GM18951 (cell line): ENCODE data around the gene COG7.

ENCODE experiments used
- POLR2A ChIP-seq: IDR thresholded peaks from 4 replicates; pipeline ENCODE4 v1.6.1; 2011; ENCODE audit warnings: mild to moderate bottlenecking; ENCODE audit not compliant: insufficient read length, insufficient read depth; ENCODE audit errors: extremely low read depth
- in situ Hi-C: fragments of 300-500 bp; cut with MboI; formaldehyde crosslinking; loops from one replicate; pipeline ENCODE4 v1.12.0; 2022; ENCODE audit warnings: low sequenced_read_pairs, mixed read lengths, inconsistent platforms; ENCODE audit not compliant: unreplicated experiment

COG7 gene

DNA sequence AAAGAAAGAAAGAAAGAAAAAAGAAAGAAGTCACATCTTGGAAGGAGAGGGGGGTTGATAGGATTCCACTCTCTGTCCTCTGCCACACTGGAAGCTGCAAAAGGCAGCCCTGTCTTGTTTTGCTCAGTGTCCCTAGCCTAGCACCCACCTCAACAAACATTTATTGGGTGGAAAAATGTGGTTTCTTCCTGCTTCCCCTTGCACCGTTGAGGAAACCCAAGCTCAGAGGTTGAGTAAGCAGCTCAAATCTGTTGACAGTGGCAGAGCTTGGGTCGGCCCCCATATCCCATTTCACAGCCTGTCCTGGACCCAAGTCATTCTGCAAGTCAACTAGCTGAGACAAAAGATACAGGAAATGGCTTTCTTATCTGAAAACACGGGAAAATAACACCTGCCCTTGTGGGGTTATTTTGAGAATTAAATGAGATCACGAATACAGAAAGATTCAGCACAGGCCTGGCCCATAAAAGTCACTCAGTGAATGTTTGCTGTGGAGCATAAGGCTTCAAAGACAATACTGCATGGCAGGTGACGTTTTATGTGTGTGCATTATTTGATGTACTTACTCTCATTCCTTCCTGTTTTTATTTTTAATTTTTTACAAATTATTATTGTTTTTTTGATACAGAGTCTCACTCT is 87.3 kb downstream of the COG7 start:
- no peak for TF ChIP-seq POLR2A

DNA sequence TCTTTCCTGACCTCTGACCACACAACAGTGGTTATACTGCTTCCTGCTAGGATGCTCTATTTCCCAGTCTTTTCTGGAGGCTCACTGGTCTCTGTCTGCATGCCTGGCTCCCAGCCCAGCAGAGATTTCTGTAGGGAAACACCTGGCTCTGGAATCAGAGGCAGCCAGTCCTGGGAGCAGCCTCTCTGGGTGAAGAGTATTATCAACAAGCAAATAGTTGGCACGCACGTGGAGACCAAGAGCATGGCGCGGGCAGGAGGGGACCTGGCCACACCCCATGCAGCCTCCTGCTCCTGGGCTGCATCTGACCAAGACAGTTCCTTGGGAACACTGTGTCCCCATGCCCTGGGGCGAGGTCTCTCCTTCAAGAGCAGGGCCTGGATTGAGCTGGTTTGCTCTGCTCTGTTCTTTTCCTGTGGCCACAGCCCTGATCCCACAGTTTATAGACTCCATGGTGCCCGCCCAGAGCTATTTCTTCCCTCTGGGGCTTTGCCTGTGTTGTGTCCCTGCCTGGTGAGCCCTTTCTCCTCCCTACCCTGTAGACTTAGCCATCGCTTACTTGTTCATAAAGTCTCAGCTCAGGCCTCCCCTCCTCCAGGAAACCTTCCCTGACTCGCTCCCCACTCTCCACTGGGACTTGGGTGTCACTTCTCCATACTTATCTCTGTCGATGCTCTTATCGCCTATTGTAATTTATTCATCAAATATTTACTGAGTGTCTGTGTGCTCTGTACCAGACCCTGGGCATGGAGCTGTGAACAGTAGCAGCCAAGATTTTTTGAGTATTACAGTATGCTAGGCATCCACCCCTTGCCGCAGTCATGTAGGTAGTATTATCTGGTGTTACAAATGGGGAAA is 90.3 kb downstream of the COG7 start:
- in situ Hi-C loops: no loop called here
- TF ChIP-seq POLR2A: no peak

More for the DNA sequence above, 87.3 kb downstream of the COG7 start:
- in situ Hi-C loops: no loop called here

DNA sequence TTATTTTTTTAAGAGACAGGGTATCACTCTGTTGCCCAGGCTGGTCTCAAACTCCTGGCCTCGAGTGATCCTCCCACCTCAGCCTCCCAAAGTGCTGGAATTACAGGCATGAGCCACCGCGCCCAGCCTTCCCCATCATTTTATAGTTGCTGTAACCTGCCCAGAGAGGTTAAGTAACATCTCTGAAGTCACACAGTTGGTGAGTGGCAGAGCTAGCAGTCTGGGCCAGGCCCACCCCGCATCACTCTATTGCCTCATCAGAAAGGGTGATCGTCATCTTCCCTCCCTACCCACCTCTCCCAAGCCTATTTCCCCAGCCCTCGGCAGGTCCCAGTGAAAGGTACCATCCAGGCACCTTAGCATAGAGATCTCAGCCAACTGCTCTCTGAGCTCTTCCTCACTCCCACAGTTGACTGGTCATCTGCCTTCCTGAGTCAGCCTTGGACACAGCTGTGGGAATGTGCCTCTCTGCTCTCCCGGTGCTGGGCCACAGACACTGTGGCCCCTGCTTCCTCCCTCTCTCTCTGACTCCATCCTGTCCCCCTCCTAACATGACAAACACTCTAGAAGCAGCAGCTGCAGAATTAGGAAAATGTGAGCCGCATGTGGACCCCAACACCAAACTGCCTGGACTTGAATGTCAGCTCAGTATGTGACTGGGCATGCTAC is 93.8 kb downstream of the COG7 start:
- no peak for TF ChIP-seq POLR2A
- in situ Hi-C loops: no loop called here

DNA sequence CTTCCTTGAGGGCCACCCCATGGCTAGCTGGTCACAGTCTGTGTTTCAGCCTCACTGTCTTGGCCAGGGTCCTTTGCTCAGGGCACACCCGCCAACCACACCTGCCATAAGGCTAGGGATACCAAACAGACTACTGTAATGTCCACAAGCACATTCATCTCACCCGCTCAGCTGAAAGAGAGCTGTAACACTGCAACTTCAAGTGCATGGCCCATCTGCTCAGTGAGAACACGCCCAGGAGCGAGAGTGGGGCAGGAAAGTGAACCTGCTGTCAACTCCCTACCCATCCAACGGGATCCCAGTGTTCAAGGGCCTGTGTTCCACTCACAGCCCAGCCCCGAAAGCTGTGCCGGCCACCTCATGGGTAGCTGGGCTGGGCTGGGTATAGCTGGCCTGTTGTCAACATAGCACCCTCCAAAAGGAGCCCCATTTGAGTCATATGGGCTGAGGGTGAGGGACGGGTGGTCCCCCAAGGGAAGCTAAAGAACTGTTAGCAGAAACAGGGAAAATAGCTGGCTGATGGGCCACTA is 95.2 kb downstream of the COG7 start:
- TF ChIP-seq POLR2A: no peak
- in situ Hi-C loops: no loop called here

DNA sequence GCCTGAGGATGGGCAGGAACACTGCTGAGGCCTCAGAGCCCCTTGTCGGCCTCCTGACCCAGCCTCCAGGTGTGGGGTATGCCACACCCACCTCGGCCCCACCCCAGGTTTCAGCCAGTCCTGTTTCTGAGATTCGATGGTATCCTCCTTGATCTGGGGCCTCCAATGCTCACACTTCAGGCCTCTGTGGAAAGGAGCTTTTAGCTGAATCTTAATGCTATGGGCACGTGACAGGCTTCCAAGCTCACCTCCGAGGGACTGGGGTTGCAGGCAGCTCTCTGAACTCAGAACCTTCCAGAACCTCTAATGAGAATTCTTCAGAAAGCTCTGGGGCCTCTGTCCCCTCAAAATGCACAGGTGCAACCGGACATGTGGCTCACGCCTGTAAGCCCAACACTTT is 96.0 kb downstream of the COG7 start:
- TF ChIP-seq POLR2A: no peak
- in situ Hi-C loops: no loop called here

DNA sequence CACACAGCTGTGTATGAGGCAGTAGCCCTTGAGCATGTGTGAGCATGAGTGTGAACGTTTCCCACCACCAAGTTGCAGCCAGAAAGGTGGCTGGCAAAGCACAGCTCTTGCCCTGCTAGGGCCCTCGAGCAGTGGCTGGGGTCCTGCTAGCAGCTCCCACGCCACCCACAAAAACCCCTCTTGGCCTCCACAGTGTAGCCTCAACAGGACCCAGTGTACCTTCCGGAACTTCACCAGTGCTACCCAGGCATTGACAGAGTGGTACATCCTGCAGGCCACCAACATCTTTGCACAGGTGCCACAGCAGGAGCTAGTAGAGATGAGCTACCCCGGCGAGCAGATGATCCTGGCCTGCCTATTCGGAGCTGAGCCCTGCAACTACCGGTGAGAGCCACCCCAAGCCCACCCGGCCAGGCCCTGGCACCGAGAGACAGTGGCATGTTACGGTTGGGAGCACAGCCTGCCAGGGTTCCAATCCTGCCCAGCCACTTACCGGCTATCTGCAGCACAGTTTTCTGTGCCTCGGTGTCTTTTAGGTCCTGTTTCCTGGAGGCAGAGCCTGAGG is 97.8 kb downstream of the COG7 start:
- TF ChIP-seq POLR2A: no peak
- in situ Hi-C loops: no loop called here

DNA sequence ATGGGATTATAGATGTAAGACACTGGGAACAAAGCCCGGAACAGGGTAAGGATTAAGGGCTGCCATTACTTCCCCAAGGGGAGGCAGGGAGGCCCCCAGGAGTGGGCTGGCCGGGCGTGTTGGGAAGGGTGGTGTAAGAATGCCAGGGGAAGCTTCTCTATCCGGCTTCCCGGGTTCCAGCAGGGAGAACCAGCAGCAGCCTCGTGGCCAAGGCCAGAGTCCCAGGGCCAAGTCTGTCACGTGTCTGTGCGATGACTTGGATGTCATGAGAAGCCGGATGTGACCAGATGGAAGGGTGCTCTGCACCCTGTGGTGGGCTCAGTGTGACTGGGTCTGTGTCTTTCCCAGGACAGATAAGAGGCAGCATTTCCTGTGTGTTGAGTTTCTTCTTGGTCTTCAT is 98.7 kb downstream of the COG7 start:
- TF ChIP-seq POLR2A: no peak
- in situ Hi-C loops: no loop called here

DNA sequence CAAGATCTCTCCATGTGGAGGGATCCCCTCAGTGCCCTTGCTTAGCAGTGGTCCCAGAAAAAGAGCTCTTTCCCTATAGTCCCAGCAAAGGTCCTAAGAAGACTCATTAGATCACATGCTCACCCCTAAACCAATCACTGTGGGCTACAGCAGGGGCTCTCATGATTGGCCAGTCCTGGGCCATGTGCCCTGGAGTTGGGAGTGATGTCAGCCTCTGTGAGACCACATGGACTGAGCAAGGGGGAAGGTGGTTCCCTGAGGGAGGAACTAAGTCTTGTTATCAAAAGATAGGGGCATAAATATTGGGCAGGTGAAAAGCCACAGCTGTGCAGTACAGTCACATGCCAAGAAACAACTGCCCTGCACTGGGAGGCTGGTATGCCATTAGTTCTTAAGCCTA is 99.5 kb downstream of the COG7 start:
- TF ChIP-seq POLR2A: no peak
- in situ Hi-C loops: no loop called here

DNA sequence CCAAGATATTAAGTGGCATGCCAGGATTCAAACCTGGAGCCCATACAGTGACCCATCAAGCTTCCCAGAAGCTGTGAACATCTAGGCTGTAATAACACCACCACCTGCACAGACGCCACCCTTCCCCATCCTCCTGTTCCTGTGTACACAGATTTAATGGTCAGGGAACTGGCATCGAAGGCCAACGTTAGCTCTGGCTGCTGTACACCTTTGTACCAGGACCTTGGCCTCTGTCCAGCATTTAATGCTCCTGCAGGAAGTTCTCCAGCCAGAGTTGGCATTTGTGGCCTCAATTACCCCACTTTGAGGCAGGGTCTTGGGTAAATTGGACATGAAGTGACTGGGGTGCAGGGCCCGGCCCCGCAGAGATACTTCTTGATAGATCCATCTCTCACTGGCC is 101.6 kb downstream of the COG7 start:
- TF ChIP-seq POLR2A: no peak
- in situ Hi-C loops: no loop called here

DNA sequence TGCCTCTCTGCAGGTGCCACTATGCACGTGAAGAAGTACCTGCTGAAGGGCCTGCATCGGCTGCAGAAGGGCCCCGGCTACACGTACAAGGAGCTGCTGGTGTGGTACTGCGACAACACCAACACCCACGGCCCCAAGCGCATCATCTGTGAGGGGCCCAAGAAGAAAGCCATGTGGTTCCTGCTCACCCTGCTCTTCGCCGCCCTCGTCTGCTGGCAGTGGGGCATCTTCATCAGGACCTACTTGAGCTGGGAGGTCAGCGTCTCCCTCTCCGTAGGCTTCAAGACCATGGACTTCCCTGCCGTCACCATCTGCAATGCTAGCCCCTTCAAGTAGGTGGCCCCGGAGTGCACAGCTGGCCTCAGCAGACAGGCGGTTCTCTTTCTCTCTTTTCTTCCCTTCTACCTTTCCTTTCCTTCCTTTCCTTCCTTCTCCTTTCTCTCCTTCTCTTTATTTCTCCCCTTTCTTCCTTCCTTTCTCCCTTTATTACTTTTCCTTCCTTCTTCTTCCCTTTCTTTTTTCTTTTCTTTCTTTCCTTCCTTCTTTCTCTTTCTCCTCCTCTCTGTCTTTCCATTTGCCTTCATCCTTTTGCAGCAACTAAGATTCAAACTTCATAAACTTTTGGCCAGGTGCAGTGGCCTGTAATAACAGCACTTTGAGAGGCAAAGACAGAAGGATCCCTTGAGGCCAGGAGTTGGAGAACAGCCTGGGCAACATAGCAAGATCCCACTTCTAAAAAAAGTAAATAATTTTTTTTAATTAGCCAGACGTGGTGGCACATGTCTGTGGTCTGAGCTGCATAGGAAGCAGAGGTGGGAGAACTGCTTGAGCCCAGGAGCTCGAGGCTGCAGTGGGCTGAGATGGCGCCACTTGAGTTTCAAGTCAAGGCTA is 104.2 kb downstream of the COG7 start:
- in situ Hi-C loops: no loop called here

DNA sequence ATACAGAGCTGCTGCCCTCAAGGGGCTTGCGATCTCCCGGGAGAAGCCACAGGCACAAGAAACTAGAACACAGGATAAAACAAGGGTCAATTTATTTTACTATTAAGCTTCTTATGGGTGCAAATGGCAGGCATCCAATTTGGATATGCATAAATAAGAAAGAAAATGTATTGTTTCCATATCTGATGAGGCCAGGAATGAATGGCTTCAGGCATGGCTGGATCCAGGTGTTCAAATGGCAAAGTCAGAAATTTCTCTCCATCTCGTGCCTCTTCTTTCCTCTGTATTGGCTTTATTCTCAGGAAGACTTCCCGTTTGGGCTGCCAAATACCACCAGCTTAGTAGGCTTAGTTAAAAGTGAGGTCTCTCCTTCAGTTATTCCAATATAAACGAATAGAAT is 107.8 kb downstream of the COG7 start:
- in situ Hi-C loops: no loop called here

More for the DNA sequence above, 104.2 kb downstream of the COG7 start:
- TF ChIP-seq POLR2A: no peak

More for the DNA sequence above, 107.8 kb downstream of the COG7 start:
- no peak for TF ChIP-seq POLR2A
